G401.6 (cell line): Measurements from ENCODE around the gene IFNA14.
A peak's percentile ranks its signal among the peaks of the same experiment; 100 is the strongest.
"Not testable (repeated sequence)": the region's sequence is repeated elsewhere in the genome, so short reads cannot be mapped to it uniquely, and the experiment has no call there.

Source experiments
- FAIRE-seq: peaks from 2 replicates; lab custom pipeline; 2012; peaks lifted over from hg19 to GRCh38; lab: Jason Lieb, UNC

The IFNA14 gene

DNA sequence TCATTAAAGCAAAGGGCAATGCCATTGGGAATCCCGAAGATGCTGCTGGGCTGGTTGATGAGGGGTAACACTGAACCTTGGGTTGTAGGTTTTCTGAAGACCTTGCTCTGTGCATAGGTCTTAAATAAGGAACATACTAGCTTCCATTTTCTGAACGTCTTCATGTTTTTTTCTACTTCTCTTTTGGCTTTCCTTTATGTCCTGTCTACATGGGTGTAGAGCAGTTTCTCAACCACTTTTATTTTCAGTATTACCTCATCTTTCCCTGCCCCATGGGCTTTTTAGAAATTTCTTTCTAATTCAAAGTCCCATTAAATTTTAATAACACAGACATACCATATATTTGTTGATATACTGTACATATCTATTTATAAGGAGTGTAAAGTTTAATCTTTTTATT, at the start of gene IFNA14:
Gene IFNA14, minus strand, starts transcription at position 95 of the 400 bp plus-strand sequence. Its CDS starts 70 bp downstream, at position 25.
- FAIRE-seq: no peak

DNA sequence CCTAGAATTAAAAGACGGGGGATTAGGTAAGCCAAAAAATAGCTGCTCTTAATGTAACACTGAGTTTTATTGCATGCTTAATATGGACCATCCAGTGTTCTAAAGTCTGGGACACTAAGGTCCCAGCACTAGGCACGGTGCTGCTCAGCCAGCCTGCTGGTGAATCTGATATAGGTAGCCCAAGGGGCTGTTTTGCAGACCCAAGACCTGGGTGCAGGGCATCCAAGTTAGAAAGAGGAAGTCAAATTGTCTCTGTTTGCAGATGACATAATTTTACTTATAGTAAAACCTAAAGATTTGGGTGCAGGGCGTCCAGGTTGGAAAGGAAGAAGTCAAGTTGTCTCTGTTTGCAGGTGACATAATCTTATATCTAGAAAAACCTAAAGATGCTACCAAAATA, 47.5 kb upstream of the IFNA14 start:
- no peak for FAIRE-seq

DNA sequence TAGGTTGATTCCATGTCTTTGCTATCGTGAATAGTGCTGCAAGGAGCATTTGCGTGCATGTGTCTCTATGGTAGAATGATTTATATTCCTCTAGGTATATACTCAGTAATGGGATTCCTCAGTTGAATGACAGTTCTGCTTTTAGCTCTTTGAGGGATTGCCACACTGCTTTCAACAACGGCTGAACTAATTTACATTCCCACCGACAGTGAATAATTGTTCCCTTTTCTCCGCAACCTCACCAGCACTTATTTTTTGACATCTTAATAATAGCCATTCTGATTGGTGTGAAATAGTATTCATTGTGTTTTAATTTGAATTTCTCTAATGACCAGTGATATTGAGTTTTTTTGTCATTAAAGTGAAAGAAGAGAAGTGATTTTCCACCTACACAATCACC, 46.9 kb upstream of the IFNA14 start:
- FAIRE-seq: no peak

DNA sequence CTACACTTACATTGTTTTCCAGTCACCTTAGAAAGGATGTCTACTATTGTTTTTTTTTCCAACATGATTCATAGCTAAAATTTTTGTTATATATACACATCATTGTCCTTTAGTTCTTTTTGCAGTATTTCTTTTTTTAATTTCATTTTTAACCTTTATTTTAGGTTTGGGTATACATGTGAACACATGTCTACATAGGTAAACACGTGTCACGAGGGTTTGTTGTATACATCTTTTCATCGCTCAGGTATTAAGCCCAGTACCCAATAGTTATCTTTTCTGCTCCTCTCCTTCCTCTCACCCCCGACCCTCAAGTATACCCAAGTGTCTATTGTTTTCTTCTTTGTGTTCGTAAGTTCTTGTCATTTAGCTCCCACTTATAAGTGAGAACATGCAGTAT, 46.3 kb upstream of the IFNA14 start:
- FAIRE-seq: no peak

DNA sequence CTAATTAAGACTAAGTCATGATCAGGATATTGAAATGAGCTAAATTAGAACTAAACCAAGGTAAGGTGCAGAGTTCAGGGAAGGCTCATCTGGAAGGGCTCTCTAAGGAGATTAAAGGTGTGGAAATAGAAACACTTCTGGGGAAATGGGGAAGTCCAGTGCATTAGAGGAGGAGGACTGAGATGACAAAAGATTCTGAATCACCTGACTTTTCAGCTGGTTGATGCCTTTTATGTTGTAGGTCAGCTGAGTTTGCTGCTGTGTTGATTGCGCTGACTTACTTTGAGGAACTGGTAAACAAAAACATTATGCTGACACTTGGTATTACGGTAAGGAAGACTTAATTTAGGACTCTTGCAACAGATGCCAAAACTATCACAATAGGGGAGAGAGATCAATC, 41.5 kb upstream of the IFNA14 start:
- no peak for FAIRE-seq

DNA sequence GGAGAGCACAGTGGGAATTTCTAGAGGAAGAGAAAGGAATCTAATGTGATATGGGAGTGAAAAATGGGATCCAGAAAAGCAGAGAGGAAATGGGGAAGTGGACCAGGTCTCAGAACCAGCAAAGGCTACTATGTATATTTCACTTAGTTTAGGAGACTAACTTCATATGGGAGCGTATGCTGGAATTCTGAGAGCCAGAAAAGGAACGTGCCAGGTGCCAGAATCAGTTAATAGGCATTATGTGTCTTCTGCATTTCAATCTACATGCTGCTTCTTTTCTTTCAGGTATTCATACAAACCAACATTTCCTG, 28.5 kb upstream of the IFNA14 start:
- FAIRE-seq: no peak

DNA sequence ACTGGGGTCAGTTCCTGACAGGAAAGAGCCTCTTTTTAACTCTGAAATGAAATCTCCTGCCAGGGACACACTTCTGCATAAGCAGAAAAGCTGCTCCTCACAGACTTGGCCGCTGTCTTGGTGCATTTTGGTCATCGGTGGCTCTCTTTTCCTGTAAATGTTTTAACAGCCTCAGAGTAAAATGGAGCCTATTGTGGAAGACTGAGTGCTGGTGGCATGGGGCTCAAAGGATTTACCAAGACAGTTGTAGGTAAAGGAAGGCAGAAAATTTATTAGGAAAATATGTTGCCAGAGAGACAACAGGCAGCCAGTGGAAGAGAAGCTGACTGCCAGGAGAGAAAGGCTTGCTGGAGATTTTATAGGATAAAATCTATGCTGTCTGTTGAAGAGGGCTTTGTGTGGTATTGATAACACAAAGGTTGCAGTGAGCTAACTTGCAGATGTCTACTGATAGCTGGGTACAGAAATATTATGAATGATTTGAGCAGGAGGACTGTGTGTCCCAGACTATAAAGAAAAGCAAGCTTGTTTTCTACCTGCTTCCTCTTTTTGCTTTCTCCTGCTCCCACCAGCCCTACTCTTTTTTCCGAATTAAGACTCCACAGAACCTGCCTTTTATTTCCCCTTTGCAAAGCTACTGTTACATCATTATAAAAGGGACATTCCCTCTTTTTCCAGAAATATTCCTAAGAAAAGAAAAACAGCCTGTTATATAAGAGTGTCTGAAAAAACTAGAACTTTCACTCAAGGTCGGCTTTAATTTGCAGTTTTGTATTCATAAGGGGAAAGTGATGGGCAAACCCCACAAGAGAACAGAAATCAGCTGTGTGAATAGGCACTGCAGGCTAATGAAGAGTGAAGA, 27.9 kb upstream of the IFNA14 start:
- FAIRE-seq: no peak

DNA sequence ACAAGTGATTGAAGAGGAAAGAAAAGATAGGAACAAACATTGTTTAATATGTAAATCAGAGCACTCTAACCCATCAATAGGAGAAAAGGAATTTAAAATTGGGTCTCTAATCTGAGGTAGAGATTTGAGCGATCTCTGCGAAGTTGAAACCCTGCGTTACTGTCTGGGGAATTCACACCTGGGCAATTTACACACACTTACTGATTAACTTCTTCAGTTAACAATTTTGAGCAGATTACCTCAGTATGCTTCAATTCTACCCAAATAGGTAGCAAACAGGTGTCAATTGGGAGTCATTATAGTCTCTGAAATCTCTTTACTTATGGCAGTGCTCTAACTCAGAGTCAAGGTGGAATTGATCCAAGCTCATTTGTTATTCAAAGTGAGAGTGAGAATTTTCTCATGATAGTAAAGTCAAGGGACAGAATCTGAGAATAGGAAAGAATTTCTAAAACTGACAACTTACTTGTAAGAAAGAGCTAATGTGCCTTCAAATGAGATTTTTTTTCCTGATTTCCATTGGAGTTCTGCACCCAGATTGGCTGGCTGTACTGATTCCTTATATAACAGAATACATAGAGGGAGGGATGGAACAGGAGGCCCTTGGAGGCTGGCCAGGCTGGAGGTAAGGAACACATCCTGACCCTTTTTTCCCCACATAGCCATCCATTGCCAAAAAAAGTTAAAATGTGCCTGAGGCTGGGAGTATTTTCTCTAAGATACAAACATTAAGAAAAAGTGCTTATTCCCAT, 27.1 kb upstream of the IFNA14 start:
- no peak for FAIRE-seq

DNA sequence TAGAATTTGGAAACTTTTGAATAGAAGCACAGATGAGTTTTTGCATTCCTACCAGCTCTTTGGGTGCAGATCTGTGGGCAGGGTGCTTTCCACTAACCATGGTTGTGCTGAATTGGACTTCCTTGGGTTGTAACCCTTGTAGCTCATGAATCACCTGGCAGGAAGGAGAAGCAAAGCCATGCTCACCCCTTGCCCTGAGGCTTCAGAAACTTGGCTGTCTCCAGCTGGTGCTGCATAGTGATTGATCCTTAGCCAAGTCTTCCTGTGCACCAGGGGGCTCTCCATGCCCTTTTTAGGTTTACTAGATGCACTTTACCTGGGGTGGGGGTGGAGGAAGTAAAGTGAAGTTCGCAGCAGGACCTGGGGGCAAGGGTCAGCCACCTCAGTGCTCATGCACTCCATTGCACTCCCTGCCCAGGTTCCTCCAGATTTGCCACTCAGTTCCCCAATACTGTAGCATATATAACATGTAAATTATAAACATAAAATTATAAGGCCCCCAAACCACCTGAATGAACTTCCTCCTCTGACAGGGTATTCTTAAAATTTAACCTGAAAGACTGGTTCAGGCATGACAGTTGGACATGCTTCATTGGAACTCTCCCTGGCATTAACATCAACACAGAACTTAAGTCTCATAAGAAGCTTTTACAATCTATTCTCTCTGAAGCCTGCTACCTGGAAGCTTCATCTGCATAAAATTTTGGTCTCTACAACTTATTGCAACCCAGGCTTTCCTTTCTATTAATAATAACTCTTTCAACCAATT, 25.8 kb upstream of the IFNA14 start:
- no peak for FAIRE-seq

DNA sequence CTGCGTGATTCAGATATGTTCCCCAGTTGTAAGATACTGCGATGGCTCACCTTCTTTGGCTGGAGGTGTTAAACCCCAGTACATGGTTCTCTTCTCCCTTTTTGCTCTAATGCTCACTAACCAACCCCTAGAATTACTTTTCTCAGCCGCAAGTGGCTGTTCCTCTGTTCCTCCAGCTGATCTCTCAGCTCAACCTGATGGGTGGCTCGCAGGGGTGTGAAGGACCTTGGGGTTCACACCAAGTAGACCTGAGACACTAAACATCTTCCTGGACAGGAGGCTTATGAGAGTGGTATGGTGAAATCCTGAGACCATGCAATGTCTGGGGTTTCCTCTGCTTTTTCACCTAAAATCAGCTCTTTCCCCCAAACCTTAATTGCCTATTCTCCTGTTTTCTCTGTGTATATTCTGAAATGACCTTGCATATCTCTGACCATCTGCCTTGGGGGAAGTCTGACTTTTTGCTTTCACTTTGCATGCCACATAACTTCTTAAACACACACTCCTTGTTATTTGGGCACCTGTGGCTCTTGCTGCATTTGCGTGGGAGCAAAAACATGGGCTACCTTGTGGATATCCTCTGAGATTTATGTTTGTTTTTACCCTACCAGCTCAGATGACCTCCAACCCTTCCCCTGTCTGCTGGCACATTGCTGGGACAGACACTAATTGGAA, 15.9 kb upstream of the IFNA14 start:
- FAIRE-seq: no peak

DNA sequence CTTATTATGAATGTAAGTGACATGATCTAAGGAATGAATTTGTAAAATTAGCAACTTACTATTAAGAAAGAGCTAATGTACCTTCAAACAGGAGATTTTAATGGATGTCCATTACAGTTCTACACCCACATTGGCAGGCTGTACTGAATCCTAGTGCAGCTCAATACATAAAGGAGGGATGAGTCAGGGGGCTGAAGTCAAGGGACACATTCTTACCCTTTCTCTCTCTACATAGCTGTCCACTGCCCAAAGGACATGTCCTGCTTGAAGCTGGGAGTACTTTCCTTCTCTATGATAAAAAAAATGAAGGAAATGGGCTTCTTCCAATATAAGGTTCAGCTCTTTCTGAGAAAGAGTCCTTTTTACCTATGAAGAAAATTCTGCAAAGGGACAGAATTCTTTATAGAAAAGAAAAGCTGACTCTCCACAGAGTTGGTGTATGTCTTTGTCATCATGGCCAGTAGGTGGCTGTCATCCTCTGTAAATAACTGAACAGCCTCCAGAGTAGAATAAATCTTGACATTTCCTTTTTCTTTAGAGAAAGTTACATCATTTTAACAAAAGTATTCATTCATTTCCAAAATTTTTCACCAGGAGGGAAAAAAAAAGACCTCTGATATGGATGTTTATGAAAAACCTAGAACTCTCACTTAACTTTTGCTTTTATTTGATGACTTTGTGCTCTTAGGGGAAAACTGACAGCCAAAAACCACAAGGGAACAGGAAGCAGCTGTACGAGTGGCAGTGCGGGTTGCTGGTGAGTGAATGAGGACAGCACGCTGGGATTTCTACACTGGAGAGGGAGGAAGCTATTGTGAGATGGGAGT, 13.1 kb upstream of the IFNA14 start:
- peak; percentile 13 for FAIRE-seq

DNA sequence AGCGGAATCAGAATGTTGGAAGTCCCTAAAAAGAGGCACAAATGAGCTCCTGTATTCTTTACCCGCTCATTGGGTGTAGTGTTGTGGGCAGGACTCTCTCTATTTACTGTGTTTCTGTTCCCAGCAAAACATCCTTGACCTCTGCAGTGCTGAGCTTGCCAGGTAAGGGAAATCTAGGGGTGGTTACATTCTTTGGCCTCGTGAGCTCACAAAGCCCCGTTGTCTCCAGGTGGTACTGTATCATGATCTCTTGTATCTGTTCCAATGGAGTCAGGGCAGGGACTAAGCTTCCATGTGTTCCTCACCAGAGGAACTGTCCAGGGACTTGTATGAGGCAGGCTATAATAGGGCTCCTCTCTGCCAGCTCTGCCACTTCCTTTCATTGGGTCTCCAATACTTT, 11.8 kb upstream of the IFNA14 start:
- no peak for FAIRE-seq

DNA sequence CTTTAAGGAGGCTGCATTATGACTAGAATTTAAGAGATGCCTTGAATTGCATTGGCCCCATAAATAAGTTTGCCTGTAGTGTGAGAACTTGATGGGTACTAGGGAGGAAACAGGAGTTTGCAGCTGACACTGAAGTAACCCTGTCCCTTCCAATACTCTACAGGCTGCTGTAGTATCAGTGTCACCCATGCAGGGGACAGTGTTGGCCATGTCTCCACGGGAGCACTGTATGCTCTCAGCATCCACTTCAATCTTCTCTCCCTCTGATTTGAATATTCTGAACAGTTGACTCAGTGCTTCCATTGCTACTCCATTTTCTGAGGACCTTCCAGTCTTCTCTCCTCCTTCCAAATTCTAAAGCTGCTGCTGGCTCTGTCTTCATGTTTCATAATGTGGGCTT, 11.4 kb upstream of the IFNA14 start:
- FAIRE-seq: no peak

DNA sequence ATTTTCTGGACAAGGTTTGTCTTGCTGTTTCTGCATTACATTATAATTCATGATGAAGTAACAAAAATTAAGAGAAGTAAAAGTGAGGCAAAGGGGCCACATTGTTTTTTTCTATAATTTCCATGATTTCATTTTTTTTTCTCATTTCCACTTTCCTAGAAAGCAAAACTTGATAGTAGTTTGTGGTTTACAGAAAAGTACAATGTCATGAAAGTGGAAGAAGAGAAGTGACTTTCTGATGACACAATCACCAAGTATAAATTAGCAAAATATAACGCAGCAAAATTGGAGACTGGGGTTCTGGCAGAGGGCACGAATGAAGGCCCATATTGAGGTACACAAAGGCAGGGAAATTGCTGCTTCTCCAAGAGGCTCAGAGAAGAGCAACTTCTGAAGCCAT, 5.0 kb upstream of the IFNA14 start:
- no peak for FAIRE-seq

DNA sequence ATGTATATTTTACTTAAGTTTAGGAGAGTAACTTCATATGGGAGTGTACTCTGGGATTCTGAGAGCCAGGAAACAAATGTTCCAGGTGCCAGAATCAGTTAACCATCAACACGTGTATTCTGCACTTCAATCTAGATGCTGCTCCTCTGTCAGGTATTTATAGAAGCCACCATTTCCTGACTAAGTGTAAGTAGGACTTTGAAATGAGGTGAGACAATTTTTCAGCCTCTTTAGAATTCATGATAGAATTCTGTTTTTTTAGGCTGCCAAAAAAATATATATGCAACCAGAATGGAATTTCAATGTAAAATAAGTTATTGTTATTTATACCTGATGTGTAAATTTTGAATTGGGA, 3.5 kb downstream of the IFNA14 start:
- FAIRE-seq: not testable (repeated sequence)

DNA sequence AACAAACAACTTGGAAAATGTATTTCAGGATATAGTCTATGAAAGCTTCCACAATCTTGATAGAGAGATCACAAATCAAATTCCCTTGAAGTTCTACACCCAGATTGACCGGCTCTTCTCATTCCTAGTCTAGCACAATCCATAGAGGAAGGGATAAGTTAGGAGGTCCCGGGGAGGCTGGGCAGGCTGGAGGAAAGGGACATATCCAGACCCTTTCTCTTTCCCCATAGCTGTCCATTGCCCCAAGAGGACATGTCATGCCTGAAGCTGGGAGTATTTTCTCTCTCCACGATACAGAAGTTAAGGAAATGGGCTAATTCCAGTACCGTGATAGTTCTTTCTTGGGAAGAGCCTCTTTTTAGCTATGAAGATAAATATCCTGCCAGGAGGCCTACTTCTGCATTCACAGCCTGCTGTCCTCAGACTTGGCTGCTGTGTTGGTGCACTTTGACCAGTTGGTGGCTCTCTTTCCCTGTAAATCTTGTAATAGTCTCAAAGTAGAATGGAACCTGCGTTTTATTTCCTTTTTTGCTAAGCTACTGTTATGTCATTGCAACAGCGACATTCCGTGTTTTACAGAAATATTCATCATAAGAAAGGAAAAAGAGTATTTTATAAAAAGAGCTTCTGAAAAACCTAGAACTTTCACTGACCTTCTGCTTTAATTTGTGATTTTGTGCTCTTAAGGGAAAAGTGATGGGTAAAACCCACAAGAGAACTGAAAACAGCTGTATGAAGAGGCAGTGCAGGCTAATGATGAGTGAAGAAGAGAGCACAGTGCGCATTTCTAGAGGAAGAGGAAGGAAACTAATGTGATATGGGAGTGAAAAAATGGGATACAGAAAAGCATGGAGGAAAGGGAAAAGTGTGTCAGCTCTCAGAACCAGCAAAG, 4.1 kb downstream of the IFNA14 start:
- peak; percentile 57 for FAIRE-seq

DNA sequence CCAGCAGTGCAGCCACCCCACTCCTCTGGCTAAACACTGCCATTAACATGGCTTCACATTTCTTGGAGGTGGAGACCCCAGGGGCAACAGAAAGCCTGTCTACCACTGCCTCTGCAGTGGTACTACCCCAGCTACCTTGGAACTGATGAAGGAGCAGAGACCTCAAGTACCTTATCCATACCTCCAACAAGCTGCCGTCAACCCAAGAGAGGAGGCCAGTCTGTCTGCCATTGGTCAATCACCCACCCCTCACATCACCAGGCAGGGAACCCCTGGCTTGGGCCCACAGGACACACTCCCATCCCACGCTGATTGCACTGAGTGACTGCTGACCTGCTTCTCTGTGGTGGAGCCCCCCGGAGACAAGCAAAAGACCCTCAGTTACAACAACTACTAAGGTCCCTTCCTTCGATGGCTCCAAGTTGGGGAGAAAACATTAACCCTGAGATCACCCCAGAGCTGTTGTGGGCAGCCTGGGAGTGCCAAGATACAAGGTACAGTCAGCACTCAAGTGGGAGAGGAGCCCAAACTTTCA, 5.6 kb downstream of the IFNA14 start:
- FAIRE-seq: no peak

DNA sequence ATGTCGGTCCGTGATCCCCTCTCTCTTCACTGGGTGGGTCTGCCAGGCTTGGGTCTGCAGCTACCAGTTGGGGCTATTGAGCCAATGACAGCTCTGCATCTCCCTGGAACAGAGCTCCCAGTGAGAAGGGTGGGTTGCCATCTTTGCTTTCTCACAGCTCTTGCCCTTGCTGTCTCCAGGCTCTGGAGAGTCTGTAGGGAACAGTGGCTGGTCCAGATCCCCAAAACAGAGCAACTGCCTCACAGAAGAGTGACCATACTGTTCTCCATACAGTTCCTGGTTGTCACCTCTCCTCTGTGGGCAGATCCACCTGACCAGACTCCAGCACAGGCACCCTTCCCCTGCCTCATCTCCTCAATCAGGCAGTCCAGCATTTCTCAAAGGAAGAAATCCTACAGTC, 6.5 kb downstream of the IFNA14 start:
- FAIRE-seq: no peak

DNA sequence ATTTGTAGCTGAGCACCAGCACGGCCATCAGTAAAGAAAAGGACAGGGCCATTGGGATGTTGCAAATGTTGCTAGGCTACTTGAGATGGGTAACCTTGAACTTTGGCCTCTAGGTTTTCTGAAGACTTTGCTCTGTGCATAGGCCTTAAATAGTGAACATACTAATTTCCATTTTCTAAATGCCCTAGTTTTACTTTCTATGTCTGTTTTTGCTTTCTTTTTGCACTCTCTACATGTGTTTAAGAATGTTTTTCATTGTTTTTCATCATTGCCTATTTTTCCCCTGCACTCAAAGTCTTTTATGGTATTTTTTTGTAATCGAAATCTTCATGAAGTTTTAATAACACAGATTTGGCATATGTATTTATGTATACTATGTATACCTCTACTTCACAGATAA, 11.7 kb downstream of the IFNA14 start, which contains the start of gene IFNA17:
Gene IFNA17, minus strand, starts transcription at position 101 of the 400 bp plus-strand sequence. Its CDS starts 49 bp downstream, at position 52.
- FAIRE-seq: no peak

DNA sequence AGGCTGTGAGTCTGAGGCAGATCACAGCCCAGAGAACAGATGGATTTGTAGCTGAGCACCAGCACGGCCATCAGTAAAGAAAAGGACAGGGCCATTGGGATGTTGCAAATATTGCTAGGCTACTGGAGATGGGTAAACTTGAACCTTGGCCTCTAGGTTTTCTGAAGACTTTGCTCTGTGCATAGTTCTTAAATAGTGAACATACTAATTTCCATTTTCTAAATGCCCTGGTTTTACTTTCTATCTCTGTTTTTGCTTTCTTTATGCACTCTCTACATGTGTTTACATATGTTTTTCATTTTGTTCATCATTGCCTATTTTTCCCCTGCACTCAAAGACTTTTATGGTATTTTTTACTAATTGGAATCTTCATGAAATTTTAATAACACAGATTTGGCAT, 22.6 kb downstream of the IFNA14 start, which contains the start of gene IFNA16:
Gene IFNA16, minus strand, starts transcription at position 101 of the 400 bp plus-strand sequence. Its CDS starts 6 bp downstream, at position 95.
- FAIRE-seq: not testable (repeated sequence)
